ENCODE data around the gene APIP.

Gene APIP, protein sequence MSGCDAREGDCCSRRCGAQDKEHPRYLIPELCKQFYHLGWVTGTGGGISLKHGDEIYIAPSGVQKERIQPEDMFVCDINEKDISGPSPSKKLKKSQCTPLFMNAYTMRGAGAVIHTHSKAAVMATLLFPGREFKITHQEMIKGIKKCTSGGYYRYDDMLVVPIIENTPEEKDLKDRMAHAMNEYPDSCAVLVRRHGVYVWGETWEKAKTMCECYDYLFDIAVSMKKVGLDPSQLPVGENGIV

GRCh38 chr11:34916015-34916842, at the start of gene APIP, which contains the start of gene PDHX:
APIP (minus strand) TSS chr11:34916379; CDS start chr11:34916284, 95 bp downstream.
PDHX (plus strand) TSS chr11:34916618; CDS start chr11:34916656, 38 bp downstream.
- DNase-seq = peak; percentile 100

- DNase-seq = no peak
These were observed 48.6 kb upstream of the APIP start for GRCh38 chr11:34964610-34965331.

DNA sequence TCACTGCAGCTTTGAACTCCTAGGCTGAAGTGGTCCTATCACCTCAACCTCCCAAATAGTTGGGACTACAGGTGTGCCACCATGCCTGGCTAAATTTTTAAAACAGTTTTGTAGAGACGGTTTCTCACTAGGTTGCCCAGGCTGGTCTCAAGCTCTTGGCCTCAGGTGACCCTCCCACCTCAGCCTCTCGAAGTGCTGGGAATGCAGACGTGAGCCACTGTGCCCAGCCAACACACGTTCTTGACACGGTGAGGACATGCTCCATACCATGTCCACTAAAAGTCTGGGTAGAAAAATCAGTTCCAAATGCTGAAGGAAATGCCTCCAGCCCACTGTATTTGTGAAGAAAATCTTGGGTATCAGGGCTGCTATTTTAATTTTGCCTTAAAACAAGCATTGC, 47.2 kb upstream of the APIP start:
- DNase-seq = no peak

GRCh38 chr11:34962034-34962433, 45.9 kb upstream of the APIP start:
- DNase-seq = no peak

DNA sequence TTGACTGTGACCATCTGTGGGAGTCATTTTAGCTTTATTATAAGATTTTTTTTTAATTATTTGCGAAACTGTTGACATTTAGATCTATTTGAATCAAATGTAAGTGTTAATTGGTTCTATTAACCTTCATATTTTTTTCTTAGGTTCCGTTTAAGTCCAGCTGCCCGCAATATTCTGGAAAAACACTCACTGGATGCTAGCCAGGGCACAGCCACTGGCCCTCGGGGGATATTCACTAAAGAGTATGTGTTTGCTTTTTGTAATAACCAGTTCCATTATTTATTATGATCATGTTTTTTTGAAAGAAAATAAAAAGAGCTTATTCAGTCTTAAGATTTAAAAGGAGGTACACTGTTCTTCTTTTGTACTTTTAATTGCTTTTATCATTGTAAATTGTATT, 44.1 kb upstream of the APIP start:
- no peak for DNase-seq

- DNase-seq = no peak
These were observed 43.6 kb upstream of the APIP start for GRCh38 chr11:34959770-34960169.

- DNase-seq = no peak
These were observed 41.4 kb upstream of the APIP start for GRCh38 chr11:34957606-34958005.

GRCh38 chr11:34957206-34957605, 41.0 kb upstream of the APIP start:
- DNase-seq = no peak

DNA sequence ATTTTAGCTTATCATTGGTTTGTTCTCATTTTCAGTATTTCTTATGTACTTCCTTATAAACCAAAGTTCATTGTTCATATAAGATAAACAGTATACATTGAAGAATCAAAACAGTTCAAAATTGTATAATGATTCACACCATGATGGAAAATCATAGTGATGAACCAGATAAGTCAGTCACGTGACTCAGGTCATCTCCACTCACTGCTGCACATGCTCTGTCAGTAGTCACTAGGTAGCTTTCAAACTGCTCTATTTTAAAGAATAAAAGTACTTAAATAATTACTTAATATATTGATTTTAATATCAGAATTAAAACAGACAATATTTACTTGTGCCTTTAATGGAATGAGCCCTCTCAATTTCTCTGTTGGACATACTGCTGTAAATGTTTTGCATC, 37.8 kb upstream of the APIP start:
- no peak for DNase-seq

DNA sequence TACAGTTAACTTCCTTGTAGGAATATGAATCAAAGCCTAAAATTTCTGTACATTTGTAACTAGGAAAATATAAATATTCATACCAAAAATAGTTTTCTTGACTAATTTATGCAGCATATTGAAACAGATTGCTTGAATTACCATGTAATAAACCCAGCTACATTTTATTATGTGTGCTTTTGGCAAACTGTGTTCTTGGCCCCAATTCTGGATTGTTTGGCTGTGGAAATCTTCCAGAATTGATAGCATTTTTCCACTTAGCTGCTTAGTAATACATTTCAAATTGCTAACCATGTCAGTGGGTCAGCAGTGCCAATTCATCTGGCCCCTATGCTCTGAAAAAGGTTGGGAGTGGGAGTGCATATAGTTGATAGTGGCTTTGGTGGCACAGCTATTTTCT, 32.5 kb upstream of the APIP start:
- DNase-seq = no peak

DNA sequence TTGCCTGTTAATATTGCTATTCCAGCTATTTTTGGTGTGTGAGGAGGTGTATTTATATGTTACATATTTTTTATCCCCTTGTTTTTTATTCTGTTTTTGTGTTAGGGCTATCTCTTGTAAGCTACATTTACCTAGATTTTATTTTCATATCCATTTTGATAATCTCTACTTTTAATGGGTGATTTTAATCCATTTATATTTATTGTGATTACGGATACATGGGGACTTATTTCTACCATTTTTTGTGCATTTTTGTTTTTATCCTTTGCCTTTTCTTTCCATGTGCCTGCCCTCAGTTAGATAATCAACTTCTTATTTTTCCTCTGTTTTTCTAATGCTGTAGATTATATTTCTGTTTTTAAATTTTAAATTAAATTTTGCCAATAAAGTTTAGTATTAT, 28.5 kb upstream of the APIP start:
- DNase-seq = no peak

- DNase-seq = no peak
These were observed 25.5 kb upstream of the APIP start for GRCh38 chr11:34941688-34942087.

DNA sequence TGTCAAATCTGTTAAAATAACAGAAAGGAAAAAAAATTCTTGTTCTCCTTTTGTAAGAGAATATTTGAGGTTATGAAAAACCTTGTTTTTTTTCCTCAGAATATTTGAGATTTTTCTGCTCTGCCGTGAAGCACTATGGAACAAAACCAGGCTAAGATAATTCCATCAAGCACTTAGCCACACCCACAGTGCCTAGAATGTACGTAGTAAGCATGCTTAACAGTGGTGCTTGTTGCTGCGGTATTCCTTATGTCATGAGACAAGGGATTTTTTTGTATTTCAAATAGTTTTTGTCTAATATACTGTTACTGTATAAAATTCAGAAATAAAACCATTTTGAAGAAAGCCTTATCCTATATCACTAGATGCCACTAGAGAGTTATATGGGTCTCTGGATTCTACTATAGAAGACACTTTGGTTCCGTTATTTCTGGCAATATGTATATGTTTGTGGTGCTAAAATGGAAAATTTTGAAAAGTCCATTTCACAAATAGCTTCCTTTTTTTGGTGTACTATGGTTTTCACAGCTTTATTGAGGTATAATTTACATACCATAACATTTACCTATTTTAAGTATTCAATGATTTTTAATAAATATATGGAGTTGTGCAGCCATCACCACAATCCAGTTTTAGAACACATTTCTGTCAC, 24.0 kb upstream of the APIP start:
- DNase-seq = no peak

GRCh38 chr11:34938611-34939010, 22.4 kb upstream of the APIP start:
- no peak for DNase-seq

DNA sequence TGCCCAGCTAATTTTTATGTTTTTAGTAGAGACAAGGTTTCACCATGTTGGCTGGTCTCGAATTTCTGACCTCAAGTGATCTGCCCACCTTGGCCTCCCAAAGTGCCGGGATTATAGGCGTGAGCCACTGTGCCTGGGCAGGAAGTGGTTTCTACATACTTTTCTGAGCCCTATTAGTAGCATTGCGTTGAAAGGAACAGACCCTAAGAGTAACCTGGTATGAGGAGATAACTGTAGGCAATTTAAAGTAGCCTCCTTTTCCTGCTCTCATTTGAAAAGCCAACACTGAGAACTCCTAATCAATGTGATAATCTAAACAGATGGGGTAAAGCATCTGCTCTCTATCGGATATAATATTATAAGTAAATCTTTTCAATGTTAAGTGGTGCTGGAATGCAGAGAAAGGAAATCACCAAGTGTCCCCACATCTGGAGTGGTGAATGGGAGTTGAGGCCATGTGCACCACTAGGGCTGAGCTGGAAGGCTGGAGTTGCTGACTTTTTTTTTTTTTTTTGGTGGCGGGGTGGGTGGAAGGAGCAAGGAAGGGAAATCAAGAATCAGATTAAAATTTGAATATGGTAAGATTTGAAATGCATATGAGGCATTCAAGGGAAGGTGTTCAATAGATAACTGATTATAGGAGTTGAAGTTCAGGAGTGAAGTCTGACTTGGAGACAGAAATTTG, 20.9 kb upstream of the APIP start:
- DNase-seq = no peak

DNA sequence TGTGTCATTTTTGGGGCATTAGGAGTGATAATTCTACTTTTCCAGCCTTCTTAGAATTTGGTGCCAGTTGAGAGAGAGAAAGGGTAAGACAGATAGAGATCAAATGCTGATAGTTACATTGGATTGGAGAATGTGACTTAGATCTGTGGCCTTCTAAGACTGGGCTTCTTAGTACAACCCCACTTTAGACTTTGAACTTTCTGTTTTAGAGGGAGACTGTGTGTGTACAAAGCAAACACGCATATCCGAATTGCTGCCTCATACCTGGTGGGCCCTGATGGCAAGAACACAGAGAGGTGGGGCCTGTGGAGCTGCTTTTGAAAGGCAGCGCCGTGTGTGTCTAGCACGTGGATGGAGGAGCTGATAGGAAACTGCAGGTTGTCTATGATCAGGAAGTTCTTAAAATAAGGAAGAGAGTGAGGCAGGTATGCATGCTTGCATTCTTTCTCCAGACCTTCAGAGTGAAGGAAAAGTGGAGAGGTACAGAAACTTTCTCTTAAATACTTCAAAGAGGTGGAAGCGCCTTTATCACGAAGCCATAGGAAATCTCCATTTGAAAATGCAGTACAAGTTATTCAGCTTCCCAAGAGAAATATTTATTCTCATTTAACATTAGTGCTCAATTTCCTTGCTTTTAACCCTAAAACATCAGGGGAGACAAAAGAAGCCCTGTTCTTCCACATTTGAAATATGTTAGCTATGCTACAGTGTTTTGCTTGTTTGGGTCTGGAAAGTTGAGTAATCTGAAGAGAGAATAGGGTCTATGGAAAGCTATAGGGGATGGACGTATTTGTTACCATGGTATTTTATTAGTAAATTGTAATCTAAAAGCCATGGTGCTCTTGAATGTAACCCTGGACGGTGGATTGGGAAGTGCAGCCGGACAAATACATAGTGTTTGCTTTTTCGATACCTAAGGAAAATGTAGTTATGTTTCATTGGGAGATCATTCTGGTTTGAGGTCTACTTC, 13.9 kb upstream of the APIP start:
- DNase-seq = no peak

DNA sequence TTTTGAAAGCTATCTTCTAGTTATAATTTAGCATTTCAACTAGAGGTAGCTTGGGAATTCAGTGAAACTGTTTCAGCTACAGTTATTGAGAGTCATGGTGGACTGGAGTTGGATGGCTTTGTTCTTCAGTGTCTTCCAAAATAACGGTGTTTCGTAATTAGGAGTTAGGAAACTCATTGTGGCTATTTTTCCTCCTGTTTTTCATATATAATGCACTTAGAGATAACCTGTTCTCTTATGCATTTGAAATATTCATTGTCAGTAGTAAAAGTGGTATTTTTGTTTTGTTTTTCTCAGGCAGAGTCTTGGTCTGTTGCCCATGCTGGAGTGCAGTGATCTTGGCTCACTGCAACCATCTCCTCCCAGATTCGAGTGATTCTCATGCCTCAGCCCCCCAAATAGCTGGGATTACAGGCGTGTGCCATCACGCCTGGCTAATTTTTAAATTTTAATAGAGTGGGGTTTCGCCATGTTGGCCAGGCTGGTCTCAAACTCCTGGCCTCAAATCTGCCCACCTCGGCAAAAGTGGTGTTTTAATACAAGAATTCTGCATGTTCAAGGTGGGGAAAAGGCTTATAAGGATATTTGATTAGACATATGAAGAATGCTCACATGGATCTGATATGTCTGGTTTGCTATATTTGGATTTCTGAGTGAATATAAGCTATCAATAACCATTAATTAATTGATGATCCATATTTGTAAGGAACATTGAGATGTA, 12.9 kb upstream of the APIP start:
- no peak for DNase-seq

- no peak for DNase-seq
These were observed 12.2 kb upstream of the APIP start for GRCh38 chr11:34928268-34928959.

GRCh38 chr11:34926831-34927132, 10.6 kb upstream of the APIP start:
- DNase-seq = no peak

Data from stimulated activated CD4-positive, alpha-beta T cell treated with anti-CD3 and anti-CD28 coated beads, Interleukin-15, amount 100 ng/mL, for 24 hours (primary cell).